GM12891 (cell line): ENCODE results near the gene ANKH.

Experiments used
- POLR2A ChIP-seq: IDR thresholded peaks from 2 replicates; pipeline ENCODE4 v1.6.1; 2011; ENCODE audit warnings: low read depth, low read length, control low read depth
- POLR2AphosphoS5 ChIP-seq: IDR thresholded peaks from 2 replicates; pipeline ENCODE4 v1.6.1; 2011; ENCODE audit warnings: low read depth, low read length, control low read depth
- SPI1 ChIP-seq: IDR thresholded peaks from 2 replicates; pipeline ENCODE4 v1.6.1; 2011; ENCODE audit warnings: low read depth, low read length, control low read depth

GRCh38 chr5:14816999-14817761, 54.4 kb downstream of the ANKH start:
- TF ChIP-seq POLR2A (no peak), POLR2AphosphoS5 (no peak), SPI1 (no peak)
